HT-29 (cell line): Measurements from ENCODE around the gene RSRP1. TPM values are rescaled to one million over a fixed set of nuclear protein-coding genes. Genes with fewer than 3 reads are reported as not detected.
A peak's percentile ranks its signal among the peaks of the same experiment; 100 is the strongest.

ENCODE experiments used
- DNase-seq: peaks from one replicate; pipeline ENCODE4 v3.0.0-alpha.2; 2015; ENCODE audit warnings: low spot score
- total RNA-seq: library from RNA; depleted of rRNA; stranded (reverse); fragments of >200 nt; shearing (Covaris generic); gene quantifications from 2 replicates; pipeline ENCODE4 v1.2.3, GENCODE V29; 2014

Gene RSRP1
- total RNA-seq, 1 experiment from 2014 or later = 105 TPM

DNA sequence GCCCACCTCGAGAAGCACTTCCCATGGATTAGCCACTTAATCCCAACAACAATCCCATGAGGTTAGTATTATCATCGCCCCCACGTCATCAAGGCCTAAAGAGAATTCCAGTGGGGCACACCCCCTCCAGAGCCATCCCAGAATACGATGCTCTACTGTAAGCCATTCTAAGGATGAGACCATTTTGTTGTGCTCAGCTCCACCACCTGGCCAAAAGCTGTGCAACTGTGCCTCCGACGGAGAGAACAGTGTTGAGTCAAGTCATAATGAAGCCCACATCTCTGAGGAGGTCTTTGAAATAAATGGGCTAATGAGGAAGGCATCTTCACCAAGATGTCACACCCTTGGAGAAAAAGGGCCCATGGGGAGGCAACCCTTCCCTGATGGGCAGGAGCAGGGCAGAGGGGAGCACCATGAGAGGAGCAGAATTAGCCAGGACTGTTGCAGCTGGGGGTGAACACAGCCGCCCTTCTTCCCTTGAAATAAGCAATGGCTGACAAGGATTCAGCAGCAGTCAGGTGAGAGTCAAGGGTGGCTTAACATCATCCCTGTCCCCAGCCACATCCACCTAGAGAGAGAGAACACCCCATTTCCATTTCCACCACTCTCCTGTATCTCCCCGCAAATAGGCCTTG, 29.5 kb downstream of the RSRP1 start:
- no peak for DNase-seq

- no peak for DNase-seq
These were observed 30.2 kb downstream of the RSRP1 start for GRCh38 chr1:25217015-25217414.

DNA sequence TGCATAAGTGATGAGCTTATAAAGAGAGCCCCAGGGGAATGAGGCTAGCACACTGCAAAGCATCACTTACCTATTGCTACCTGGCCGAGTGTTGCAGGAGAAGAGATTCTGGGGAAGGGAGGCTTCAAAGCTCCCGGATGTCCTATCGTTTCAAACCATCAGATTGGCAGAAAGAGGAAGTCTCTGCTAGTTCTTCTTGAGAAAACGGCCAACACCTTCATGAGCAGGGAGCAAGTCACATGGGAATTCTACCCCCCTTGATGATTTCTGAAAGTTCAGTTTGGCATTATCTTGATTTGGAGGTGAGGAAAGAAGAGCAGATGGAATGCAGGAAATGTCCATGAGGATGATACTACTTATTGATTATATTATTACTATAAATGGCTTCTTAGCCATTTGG, 31.1 kb downstream of the RSRP1 start:
- DNase-seq = no peak

GRCh38 chr1:25212725-25213124, 34.5 kb downstream of the RSRP1 start:
- DNase-seq = no peak

DNA sequence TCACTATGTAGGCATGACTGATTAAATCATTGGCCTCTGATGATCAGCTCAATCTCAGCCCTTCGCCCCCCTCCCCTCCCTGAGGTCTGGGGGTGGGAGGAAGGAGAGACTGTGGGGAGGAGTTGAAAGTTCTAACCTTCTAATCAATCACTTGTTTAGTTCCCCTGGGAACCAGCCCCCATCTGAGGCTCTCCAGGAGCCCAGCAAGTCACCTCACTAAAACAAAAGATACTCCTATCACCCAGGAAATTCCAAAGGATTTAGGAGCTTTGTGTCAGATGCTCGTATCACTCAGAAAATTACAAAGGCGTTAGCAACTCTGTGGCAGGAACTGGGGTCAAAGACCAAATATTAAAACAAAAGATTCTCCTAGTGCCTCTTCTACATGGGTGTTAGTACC, 36.5 kb downstream of the RSRP1 start:
- DNase-seq = no peak

GRCh38 chr1:25209516-25209915, 37.7 kb downstream of the RSRP1 start:
- no peak for DNase-seq

DNA sequence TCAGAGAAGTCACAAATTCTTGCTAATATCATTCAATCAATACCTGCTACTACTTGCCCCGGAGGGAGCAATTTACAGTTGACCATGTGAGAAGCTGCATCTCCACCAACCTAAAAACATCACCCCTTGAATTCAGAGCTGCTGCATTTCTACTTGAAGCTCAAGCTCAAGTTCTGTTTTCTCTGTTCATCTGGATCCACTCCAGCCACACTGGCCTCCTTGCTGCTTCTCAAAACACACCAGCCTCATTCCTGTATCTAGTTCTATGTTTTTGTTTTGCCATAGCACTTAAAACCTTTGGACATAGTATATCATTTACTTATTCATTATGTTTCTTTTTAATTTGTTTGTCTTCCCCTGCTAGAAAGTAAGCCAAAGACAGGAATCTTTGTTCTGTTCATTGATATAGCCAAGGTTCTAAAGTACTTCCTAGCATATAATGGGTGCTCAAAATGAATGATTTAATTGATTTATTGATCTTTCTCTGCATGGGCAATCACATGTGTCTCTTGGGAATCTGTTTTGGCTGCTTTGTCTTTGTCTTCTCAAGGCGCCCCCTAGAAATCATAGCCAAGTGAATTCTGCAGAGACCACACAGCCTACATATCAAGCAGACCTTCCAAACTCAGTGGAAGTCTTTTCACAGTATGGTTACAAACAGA, 38.6 kb downstream of the RSRP1 start:
- DNase-seq = no peak

DNA sequence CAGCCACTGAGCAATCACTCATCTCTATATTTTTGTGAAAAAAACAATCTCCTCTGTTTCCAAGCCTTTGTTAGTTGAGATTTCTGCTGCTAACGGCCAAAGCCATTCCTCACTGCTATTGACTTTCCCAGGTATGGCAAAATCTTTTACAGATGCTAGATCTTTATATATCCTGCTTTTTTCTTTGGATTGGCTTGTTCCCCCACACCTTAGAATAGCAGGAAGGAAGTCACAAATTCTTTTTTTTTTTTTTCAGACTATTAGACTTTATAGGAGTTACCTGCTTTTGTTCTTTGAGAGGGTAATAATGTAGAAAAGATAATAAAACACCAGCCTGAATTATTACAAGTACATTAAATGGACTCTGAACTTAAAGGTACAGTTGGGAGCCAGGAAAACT, 39.2 kb downstream of the RSRP1 start:
- DNase-seq = no peak

- DNase-seq = no peak
These were observed 41.1 kb downstream of the RSRP1 start for GRCh38 chr1:25206201-25206600.

DNA sequence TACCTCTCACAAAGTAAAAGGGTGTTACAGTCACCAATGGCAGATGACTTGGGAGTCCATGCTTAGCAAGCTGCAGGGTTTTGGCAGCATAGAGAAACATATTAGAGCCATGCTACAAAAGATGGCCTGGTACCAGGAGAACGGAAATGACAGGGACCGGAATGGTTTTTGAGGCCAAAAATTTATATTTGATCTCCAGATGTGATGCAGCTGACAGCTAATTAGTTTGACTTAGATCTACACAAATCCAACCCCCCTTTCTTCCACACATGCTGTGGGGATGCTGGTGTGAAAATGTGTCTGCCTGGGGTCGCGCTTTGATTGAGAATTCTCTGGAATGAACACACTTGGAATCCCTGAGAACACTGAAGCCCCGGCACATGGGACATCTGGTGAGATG, 41.5 kb downstream of the RSRP1 start:
- no peak for DNase-seq

GRCh38 chr1:25204797-25205480, 42.3 kb downstream of the RSRP1 start:
- DNase-seq = peak; percentile 64

DNA sequence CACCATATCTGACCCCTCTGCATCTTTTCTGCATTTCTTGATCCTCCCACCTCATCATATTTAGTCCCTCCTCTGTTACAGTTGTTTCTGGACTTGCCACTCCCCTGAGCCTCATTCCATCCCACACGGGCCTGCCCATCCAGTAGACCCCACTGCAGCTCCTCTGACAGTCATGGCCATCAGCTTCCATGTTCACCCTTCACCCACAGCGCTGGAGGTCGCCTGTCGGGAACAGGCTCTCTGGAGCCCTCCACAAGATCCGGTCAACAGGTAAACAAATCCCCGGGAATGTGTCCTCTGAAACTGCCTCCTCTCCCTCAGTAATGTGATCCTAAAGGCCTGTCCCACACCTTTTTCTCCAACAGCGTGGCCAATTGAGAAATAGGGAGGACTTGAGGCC, 46.2 kb downstream of the RSRP1 start:
- DNase-seq = no peak

GRCh38 chr1:25199819-25200620, 47.2 kb downstream of the RSRP1 start:
- no peak for DNase-seq

- peak; percentile 46 for DNase-seq
These were observed 48.5 kb downstream of the RSRP1 start for GRCh38 chr1:25198663-25199252.

DNA sequence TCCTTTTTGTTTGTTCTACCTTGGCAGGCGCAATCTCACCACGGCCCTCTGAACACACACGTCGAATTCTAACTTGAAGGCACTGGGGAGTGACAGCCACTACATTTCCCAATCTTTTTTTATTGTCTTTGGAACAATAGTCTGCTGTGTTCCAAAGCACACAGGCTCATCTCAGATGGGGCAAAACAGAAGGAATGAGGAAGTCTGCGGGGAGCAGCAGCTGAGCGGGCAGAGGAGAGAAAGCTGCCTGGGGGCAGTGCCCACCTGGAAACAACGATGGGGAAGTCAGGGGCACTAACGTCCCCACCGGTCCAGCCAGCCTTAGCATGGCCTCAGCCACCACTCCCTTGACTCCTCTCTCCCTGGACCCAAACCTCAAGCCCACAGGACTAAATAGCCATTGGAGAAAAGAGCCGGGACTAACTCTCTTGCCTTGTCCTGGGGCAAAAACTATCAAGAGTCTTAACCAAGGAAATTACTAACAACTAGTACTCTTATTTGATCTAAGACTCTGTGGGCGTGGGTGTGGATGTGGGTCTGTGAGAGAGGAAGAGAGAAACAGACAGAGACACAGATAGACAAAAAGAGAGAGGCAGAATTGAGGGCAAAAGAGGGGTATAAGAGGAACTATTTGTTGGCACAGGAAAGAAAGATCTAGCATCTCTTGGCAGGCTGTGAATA, 49.1 kb downstream of the RSRP1 start:
- DNase-seq = peak; percentile 67

GRCh38 chr1:25197235-25197975, 49.8 kb downstream of the RSRP1 start:
- no peak for DNase-seq

- DNase-seq = no peak
These were observed 50.4 kb downstream of the RSRP1 start for GRCh38 chr1:25196830-25197229.

DNA sequence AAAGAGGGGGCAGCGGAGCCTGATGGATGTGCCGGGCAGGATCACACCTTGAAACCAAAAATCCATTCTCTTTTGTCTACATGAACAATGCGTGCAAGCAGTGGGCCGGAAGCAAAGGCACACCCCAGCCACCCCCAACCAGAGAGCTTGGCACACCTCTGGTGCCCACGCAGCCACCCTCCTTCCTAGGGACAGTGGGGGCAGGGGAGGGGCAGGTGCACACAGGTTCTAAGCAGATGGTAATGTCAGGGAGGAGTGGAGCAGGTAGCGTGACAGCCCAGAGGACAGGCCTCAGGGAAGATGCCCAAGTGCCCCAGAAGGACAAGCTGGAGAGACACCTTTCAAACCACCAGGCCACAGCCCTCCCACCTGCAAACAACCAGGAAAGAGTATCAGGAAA, 51.4 kb downstream of the RSRP1 start:
- no peak for DNase-seq

GRCh38 chr1:25194572-25195020, 52.7 kb downstream of the RSRP1 start:
- DNase-seq = no peak

DNA sequence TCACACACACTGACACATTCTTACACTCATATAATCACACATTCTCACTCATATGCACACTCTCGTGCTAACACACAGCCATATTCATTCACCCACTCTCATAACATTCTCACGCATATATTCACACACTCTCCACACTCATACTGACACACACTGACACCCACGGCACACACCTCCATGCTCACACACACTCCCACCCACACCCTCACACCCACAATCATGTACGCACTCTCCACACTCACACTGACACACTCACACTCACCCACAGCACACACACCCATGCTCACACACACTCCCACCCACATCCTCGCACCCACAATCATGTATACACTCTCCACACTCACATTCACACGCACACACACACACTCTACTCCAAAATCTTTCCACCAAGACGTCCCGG, 53.2 kb downstream of the RSRP1 start:
- DNase-seq = no peak
